Lung (tissue), 12 donors: ENCODE measurements around the gene UPK3A. TPM values are rescaled to one million over a fixed set of nuclear protein-coding genes. Genes with fewer than 3 reads are reported as not detected.

ENCODE experiments used
- ATAC-seq: fragments of 200-7000 bp; cut with Tn5 transposase; one replicate; pipeline ENCODE4 v1.9.1; 2020; ENCODE audit warnings: moderate number of reproducible peaks; ENCODE audit not compliant: insufficient read depth, low FRiP score
- DNase-seq, 3 donors: peaks; one replicate each; pipeline ENCODE4 v3.0.0-alpha.2; 2013 to 2017
- H3K27ac ChIP-seq, 2 donors: one replicate each; pipeline ENCODE4 v1.5.1; 2013; ENCODE audit warnings: mild to moderate bottlenecking in 2 of 2, moderate library complexity in 2 of 2, control low read depth in 1 of 2, inconsistent platforms in 1 of 2, low read depth in 1 of 2, low read length in 1 of 2
- H3K27me3 ChIP-seq, 3 donors: one replicate each; pipeline ENCODE4 v1.5.1; 2013; ENCODE audit warnings: low read length in 2 of 3; ENCODE audit not compliant: control insufficient read depth in 3 of 3, insufficient read depth in 3 of 3
- H3K36me3 ChIP-seq, 4 donors: one replicate each; pipeline ENCODE4 v1.5.1; 2013; ENCODE audit warnings: low read length in 4 of 4, mild to moderate bottlenecking in 1 of 4, moderate library complexity in 1 of 4; ENCODE audit not compliant: control insufficient read depth in 4 of 4, insufficient read depth in 4 of 4
- H3K4me1 ChIP-seq, 5 donors: one replicate each; pipeline ENCODE4 v1.5.1; 2013; ENCODE audit warnings: low read length in 5 of 5, mild to moderate bottlenecking in 2 of 5, moderate library complexity in 1 of 5; ENCODE audit not compliant: control insufficient read depth in 5 of 5, insufficient read depth in 5 of 5
- H3K4me3 ChIP-seq: one replicate; pipeline ENCODE4 v1.5.1; 2013; ENCODE audit warnings: mild to moderate bottlenecking, control low read depth, moderate library complexity
- H3K9ac ChIP-seq, 2 donors: one replicate each; pipeline ENCODE4 v1.5.1; 2013; ENCODE audit warnings: low read length in 2 of 2, control low read depth in 1 of 2; ENCODE audit not compliant: insufficient read depth in 1 of 2
- H3K9me3 ChIP-seq, 4 donors: one replicate each; pipeline ENCODE4 v1.5.1; 2013; ENCODE audit warnings: low read length in 3 of 4, mild to moderate bottlenecking in 1 of 4, moderate library complexity in 1 of 4; ENCODE audit not compliant: control insufficient read depth in 4 of 4, insufficient read depth in 3 of 4
- CTCF ChIP-seq: IDR thresholded peaks from 2 replicates; pipeline ENCODE4 v1.5.1; 2012; ENCODE audit warnings: mild to moderate bottlenecking; ENCODE audit errors: control extremely low read depth, extremely low read depth
- WGBS, 2 donors: extraction: QIAGEN DNeasy Blood & Tissue Kit; methylation state at CpG; one replicate each; pipeline ENCODE4 v1.1.7; 2013; 5-methylcytosine and 5-hydroxymethylcytosine counted together
- polyA plus RNA-seq, 2 donors: library from polyadenylated mRNA; stranded (reverse); fragments of 200-250 nt; gene quantifications; one replicate each; pipeline ENCODE4 v1.2.1, GENCODE V29; 2013
- total RNA-seq, 2 donors: library from RNA; depleted of rRNA in 1 of 2; stranded (reverse); fragments of >200 nt in 1 of 2; gene quantifications; one replicate each; pipeline ENCODE4 v1.2.1, GENCODE V29; 2014 to 2021
- donor health status: control.
- donor health status: control.
- donor health status: Bipolar disorder and iron deficiency.
- donor health status: healthy.
- donor health status: DM: yes; HTN: yes; CAD: no.

Gene UPK3A
- total and polyA plus RNA-seq, 4 donors: 0.30 to 0.55 TPM; not detected in 2

- TF ChIP-seq CTCF: no peak
- Histone ChIP-seq H3K27ac (peak overlapping the region in 1 of 2 donors; percentile 76), H3K9me3 (no peaks in the 10 kb centered on the region), H3K36me3 (peaks cover 2 to 45% (median 34%) of the 10 kb centered on the region in 4 donors), H3K27me3 (no peaks in the 10 kb centered on the region), H3K4me3 (no peak overlapping the region), H3K9ac (no peak overlapping the region), H3K4me1 (peaks cover 0 to 19% (median 7%) of the 10 kb centered on the region in 5 donors)
- DNase-seq (peak; percentile 36 to 67 (median 42)), ATAC-seq (no peak)
- WGBS, 2 donors: 74 to 76% methylated on average over 26 of the region's 26 CpGs
Observed at GRCh38 chr22:45335021-45335818, 50.5 kb downstream of the UPK3A start.

- 81 to 85% methylated on average over 29 of the region's 29 CpGs for WGBS, 2 donors
- H3K36me3 ChIP-seq: peaks cover 2 to 48% (median 33%) of the 10 kb centered on the region in 4 donors
- H3K4me1 ChIP-seq: peaks cover 0 to 19% (median 7%) of the 10 kb centered on the region in 5 donors
- H3K9ac ChIP-seq: no peak overlapping the region
- no peaks in the 10 kb centered on the region for H3K27me3 ChIP-seq
- no peak for ATAC-seq
- peak in 1 of 3 donors; percentile 6 for DNase-seq
- H3K27ac ChIP-seq: peak overlapping the region in 1 of 2 donors; percentile 3
- H3K9me3 ChIP-seq: no peaks in the 10 kb centered on the region
- no peak for TF ChIP-seq CTCF
- no peak overlapping the region for H3K4me3 ChIP-seq
Observed at GRCh38 chr22:45335854-45336522, 51.2 kb downstream of the UPK3A start.

DNA sequence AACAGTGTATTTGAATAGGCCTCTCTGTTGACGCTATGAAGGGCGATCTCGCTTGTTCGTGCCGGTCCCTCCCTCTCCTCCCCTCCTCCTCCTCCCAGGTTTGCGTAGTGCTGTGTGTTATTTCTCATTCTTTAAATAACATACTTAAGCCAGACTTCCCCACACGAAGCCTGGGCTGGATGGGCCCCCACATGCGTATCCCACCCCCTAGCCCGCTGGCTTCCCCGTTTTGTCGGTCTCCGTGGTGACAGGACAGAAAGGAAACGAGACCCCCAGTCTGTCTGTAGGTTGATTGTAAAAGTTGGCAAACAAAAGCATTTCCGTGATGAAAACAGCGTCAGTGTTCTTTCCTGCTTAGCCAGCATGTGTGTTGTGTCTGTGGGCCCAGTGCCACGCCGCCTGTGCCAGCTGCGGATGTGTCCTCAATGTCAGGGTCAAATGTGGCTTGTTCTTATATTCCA, 52.3 kb downstream of the UPK3A start:
- DNase-seq (peak; percentile 87 to 95 (median 95)), ATAC-seq (no peak)
- H3K27me3 ChIP-seq: no peaks in the 10 kb centered on the region
- H3K27ac ChIP-seq: peak overlapping the region; percentile 55 to 78
- no peaks in the 10 kb centered on the region for H3K9me3 ChIP-seq
- TF ChIP-seq CTCF: no peak
- peaks cover 0 to 19% (median 7%) of the 10 kb centered on the region in 5 donors for H3K4me1 ChIP-seq
- no peak overlapping the region for H3K9ac ChIP-seq
- no peak overlapping the region for H3K4me3 ChIP-seq
- H3K36me3 ChIP-seq: peaks cover 1 to 39% (median 31%) of the 10 kb centered on the region in 4 donors
- 14 to 38% methylated on average over 18 of the region's 18 CpGs for WGBS, 2 donors
